ENCODE results near the gene TIAM2. TPM values are rescaled to one million over a fixed set of nuclear protein-coding genes. Genes with fewer than 3 reads are reported as not detected.

TIAM2 gene
- total RNA-seq, 2 donors from 2014 or later = 3.1 to 6.6 TPM

DNA sequence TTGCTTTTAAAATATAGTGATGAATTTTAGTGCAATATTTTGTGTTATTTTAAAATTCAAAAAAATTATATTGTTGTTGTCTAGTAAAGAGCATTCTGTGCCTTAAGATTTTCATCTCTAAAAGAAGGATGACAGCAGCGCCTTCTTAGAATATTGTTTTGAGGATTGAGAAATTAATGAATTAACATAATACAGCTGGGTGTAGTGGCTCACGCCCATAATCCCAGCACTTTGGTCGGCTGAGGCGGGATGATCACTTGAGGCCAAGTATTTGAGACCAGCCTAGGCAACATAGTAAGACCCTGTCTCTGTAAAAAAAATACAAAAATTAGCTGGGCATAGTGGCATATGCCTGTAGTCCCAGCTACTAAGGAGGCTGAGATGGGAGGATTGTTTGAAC is 6.8 kb downstream of the TIAM2 start:
- Histone ChIP-seq H3K9me3 (no peaks in the 10 kb centered on the region), H3K27ac (no peak overlapping the region), H3K4me1 (no peaks in the 10 kb centered on the region), H3K36me3 (replicated peaks in 1 of 2; ENCODE audit: insufficient read depth in 1 of 2, low read depth in 2 of 2) (no peaks in the 10 kb centered on the region), H3K27me3 (no peaks in the 10 kb centered on the region), H3K4me3 (no peak overlapping the region)
- DNase-seq (no peak), ATAC-seq (no peak)
- intact Hi-C loops (cut with DNase I) = no loop called here
- TF ChIP-seq, protein P1, sequence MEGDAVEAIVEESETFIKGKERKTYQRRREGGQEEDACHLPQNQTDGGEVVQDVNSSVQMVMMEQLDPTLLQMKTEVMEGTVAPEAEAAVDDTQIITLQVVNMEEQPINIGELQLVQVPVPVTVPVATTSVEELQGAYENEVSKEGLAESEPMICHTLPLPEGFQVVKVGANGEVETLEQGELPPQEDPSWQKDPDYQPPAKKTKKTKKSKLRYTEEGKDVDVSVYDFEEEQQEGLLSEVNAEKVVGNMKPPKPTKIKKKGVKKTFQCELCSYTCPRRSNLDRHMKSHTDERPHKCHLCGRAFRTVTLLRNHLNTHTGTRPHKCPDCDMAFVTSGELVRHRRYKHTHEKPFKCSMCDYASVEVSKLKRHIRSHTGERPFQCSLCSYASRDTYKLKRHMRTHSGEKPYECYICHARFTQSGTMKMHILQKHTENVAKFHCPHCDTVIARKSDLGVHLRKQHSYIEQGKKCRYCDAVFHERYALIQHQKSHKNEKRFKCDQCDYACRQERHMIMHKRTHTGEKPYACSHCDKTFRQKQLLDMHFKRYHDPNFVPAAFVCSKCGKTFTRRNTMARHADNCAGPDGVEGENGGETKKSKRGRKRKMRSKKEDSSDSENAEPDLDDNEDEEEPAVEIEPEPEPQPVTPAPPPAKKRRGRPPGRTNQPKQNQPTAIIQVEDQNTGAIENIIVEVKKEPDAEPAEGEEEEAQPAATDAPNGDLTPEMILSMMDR (IDR thresholded peaks at IDR 0.05) = no peak
- TF ChIP-seq POLR2A (IDR thresholded peaks at IDR 0.05) = no peak
- 68 to 95% methylated on average over 4 of the region's 4 CpGs for WGBS, 2 donors

DNA sequence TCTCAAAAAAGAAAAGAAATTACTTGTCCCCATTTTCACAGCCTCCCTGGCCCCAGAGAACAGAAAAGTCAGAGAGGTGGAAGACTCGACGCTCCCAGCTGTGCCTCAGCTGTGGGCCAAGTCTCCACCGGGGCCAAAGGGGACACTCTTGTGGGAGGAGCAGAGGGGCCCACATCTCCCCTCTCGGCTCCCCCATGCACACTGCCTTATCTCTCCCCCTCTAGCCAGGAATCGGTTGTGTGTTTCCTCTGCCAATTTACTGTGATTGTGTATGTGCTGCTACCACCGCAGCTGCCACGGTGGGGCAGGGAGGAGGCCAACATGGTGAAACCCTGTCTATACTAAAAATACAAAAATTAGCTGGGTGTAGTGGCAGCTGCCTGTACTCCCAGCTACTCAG is 8.4 kb downstream of the TIAM2 start:
- H3K27me3 ChIP-seq = no peaks in the 10 kb centered on the region
- H3K4me3 ChIP-seq = no peak overlapping the region
- intact Hi-C loops (cut with DNase I) = no loop called here
- H3K36me3 ChIP-seq (replicated peaks in 1 of 2; ENCODE audit: insufficient read depth in 1 of 2, low read depth in 2 of 2) = no peaks in the 10 kb centered on the region
- no peak for ATAC-seq
- H3K9me3 ChIP-seq = no peaks in the 10 kb centered on the region
- no peak overlapping the region for H3K27ac ChIP-seq
- no peaks in the 10 kb centered on the region for H3K4me1 ChIP-seq
- DNase-seq = no peak
- TF ChIP-seq, protein P1 (IDR thresholded peaks at IDR 0.05) = no peak
- TF ChIP-seq POLR2A (IDR thresholded peaks at IDR 0.05) = no peak
- WGBS, 2 donors = 63 to 81% methylated on average over 5 to 6 of the region's 7 CpGs

GRCh38 chr6:155004017-155004416 is 8.9 kb downstream of the TIAM2 start:
- no peak overlapping the region for H3K4me3 ChIP-seq
- no peak overlapping the region for H3K27ac ChIP-seq
- WGBS, 2 donors = 58 to 83% methylated on average over 3 of the region's 3 CpGs
- ATAC-seq = no peak
- H3K9me3 ChIP-seq = no peaks in the 10 kb centered on the region
- TF ChIP-seq, protein P1 (IDR thresholded peaks at IDR 0.05) = no peak
- TF ChIP-seq POLR2A (IDR thresholded peaks at IDR 0.05) = no peak
- H3K4me1 ChIP-seq = no peaks in the 10 kb centered on the region
- intact Hi-C loops (cut with DNase I) = no loop called here
- no peaks in the 10 kb centered on the region for H3K36me3 ChIP-seq (replicated peaks in 1 of 2; ENCODE audit: insufficient read depth in 1 of 2, low read depth in 2 of 2)
- DNase-seq = no peak
- no peaks in the 10 kb centered on the region for H3K27me3 ChIP-seq

- WGBS, 2 donors = 91 to 93% methylated on average over 10 of the region's 10 CpGs
- Histone ChIP-seq H3K36me3 (replicated peaks in 1 of 2; ENCODE audit: insufficient read depth in 1 of 2, low read depth in 2 of 2) (no peaks in the 10 kb centered on the region), H3K27ac (no peak overlapping the region), H3K4me1 (no peaks in the 10 kb centered on the region), H3K27me3 (no peaks in the 10 kb centered on the region), H3K9me3 (no peaks in the 10 kb centered on the region), H3K4me3 (no peak overlapping the region)
- no peak for ATAC-seq
- DNase-seq = no peak
- TF ChIP-seq POLR2A (IDR thresholded peaks at IDR 0.05) = no peak
- TF ChIP-seq, protein P1 (IDR thresholded peaks at IDR 0.05) = no peak
- intact Hi-C loops (cut with DNase I) = no loop called here
Observed at GRCh38 chr6:155004576-155005372, 9.7 kb downstream of the TIAM2 start.

DNA sequence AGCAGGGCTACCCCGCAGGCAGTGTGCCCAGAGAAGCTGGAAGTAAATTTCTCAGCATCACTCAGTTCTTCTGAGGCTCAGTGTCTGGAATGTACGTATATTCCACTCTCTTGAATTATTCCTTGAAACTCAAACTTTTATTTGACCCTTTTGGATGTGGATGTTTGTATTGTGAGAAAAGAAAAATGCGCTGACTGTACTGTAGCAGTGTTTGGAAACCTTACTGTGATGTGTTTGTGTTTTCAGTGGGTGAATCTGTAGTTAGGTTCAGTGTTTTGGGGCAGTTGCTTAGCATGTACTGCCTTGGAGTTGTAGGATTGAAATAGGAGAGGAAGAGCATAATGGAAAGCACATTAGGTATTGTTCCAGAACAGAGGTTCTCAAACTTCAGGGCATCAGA is 13.5 kb downstream of the TIAM2 start:
- Histone ChIP-seq H3K4me1 (no peaks in the 10 kb centered on the region), H3K9me3 (no peaks in the 10 kb centered on the region), H3K27me3 (no peaks in the 10 kb centered on the region), H3K36me3 (replicated peaks in 1 of 2; ENCODE audit: insufficient read depth in 1 of 2, low read depth in 2 of 2) (no peaks in the 10 kb centered on the region), H3K27ac (no peak overlapping the region), H3K4me3 (no peak overlapping the region)
- no peak for TF ChIP-seq POLR2A (IDR thresholded peaks at IDR 0.05)
- TF ChIP-seq, protein P1 (IDR thresholded peaks at IDR 0.05) = no peak
- intact Hi-C loops (cut with DNase I) = no loop called here
- ATAC-seq = no peak
- WGBS, 2 donors = 78 to 89% methylated on average over 3 of the region's 3 CpGs
- no peak for DNase-seq
